BJ (cell line): Measurements from ENCODE around the gene RPL9. TPM values are rescaled to one million over a fixed set of nuclear protein-coding genes. Genes with fewer than 3 reads are reported as not detected.
"Not testable (repeated sequence)": the region's sequence is repeated elsewhere in the genome, so short reads cannot be mapped to it uniquely, and the experiment has no call there.

Experiments used
- CTCF ChIA-PET: fragments of 350-600 bp; formaldehyde crosslinking; extraction: SDS; loops from one replicate; lab custom pipeline; 2021; ENCODE audit warnings: antibody characterized with exemption, inconsistent platforms; lab: Yijun Ruan, JAX
- POLR2A ChIA-PET: fragments of 300-600 bp; sonication (Branson Sonifier 250); formaldehyde crosslinking; extraction: SDS; loops from one replicate; lab custom pipeline; 2021; ENCODE audit warnings: antibody characterized with exemption; lab: Charles Lee
- DNase-seq: peaks from one replicate; pipeline ENCODE4 v3.0.0-alpha.2; 2011; ENCODE audit warnings: low read depth
- H3K27me3 ChIP-seq: 2 replicates; pipeline ENCODE4 v1.6.0; 2011; ENCODE audit warnings: low read length; ENCODE audit not compliant: control insufficient read depth, insufficient read depth
- H3K36me3 ChIP-seq: 2 replicates; pipeline ENCODE4 v1.5.1; 2011; ENCODE audit warnings: low read length; ENCODE audit not compliant: control insufficient read depth, insufficient read depth
- H3K4me3 ChIP-seq: 2 replicates; pipeline ENCODE4 v1.5.1; 2011; ENCODE audit warnings: low read depth, mild to moderate bottlenecking, control low read depth, low read length
- polyA plus RNA-seq: library from polyadenylated mRNA; depleted of rRNA; stranded (reverse); fragments of >200 nt; gene quantifications from 2 replicates; pipeline ENCODE4 v1.2.3, GENCODE V29; 2011
- TF ChIP-seq, protein P1 (sequence below): IDR thresholded peaks from 2 replicates; pipeline ENCODE4 v1.5.1; 2011; ENCODE audit warnings: low read depth, mild to moderate bottlenecking, control low read depth, inconsistent platforms, low read length, moderate library complexity; ENCODE audit not compliant: insufficient read depth

The RPL9 gene
- polyA plus RNA-seq, 1 experiment = 458 TPM

DNA sequence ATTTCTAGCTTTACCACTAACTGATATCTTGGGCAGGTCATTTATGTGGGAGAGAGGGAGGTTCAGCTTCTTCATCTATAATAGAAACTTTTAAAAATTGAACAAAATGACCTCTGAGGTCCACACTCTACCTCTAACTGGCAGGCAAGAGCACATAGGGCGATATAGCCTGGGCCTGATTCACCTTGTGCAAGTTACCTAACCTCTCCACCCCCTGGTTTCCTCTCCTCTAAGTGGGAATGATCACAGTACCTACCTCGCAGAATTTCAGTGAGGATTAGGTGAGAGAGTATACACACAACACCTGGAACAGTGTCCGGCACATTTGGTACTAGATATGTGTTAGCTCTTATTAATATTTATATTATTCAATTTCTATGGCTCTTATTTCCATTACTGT, 36.5 kb downstream of the RPL9 start:
- no peaks in the 10 kb centered on the region for H3K27me3 ChIP-seq
- TF ChIP-seq, protein P1, sequence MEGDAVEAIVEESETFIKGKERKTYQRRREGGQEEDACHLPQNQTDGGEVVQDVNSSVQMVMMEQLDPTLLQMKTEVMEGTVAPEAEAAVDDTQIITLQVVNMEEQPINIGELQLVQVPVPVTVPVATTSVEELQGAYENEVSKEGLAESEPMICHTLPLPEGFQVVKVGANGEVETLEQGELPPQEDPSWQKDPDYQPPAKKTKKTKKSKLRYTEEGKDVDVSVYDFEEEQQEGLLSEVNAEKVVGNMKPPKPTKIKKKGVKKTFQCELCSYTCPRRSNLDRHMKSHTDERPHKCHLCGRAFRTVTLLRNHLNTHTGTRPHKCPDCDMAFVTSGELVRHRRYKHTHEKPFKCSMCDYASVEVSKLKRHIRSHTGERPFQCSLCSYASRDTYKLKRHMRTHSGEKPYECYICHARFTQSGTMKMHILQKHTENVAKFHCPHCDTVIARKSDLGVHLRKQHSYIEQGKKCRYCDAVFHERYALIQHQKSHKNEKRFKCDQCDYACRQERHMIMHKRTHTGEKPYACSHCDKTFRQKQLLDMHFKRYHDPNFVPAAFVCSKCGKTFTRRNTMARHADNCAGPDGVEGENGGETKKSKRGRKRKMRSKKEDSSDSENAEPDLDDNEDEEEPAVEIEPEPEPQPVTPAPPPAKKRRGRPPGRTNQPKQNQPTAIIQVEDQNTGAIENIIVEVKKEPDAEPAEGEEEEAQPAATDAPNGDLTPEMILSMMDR = no peak
- no peak overlapping the region for H3K4me3 ChIP-seq
- CTCF ChIA-PET = interaction anchor here (1.1 kb wide), 1 partner anchor 10 kb away, joined by 3 read pairs; no protein-coding TSS in a partner anchor
- no peak for DNase-seq
- POLR2A ChIA-PET = no interaction called here
- no peaks in the 10 kb centered on the region for H3K36me3 ChIP-seq

DNA sequence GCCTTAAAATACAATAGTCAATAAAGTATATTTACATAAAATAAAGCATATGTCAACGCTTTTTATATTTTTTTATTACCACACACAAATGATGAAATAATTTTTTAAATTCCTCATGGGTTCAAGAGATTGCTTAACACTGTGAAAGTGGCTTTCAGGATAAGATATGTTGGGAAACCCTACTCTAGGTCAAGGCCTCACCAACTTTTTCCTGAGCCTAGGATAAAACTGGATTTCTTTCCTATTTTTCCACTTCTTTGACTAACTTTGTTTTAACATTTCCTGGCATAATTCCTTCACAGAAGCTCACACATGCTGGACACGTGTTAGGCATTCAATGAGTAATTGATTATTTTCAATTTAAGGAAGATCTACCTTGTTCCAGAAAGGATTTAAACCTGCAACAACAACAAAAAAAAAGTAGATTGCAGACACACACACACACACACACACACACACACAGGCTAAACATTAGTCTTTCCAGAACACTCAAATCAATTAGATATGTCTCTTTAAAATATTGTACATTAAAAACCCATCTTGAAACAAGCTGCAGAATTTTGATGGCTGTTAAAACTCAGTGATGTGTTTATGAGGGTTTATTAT, 42.9 kb downstream of the RPL9 start:
- H3K4me3 ChIP-seq = no peak overlapping the region
- H3K36me3 ChIP-seq = no peaks in the 10 kb centered on the region
- POLR2A ChIA-PET = no interaction called here
- DNase-seq = no peak
- no peaks in the 10 kb centered on the region; the same call in 1 of the 2 replicates for H3K27me3 ChIP-seq
- CTCF ChIA-PET = interaction anchor here (0.6 kb wide), 1 partner anchor 35 kb away, joined by 4 read pairs; no protein-coding TSS in a partner anchor
- TF ChIP-seq, protein P1 = no peak

DNA sequence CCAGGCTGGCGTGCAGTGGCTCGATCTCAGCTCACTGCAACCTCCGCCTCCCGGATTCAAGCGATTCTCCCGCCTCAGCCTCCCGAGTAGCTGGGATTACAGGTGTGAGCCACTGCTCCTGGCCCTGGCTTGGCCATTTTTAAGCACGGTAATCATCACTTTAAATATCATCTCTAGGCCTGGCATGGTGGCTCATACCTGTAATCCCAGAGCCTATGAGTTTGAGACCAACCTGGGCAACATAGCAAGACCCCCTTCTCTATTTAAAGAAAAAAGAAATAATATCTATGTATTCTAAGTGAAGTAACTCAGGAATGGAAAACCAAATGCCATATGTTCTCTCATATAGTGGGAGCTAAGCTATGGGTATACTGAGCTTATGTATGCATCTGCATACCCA, 47.2 kb downstream of the RPL9 start:
- CTCF ChIA-PET = interaction anchor here (0.9 kb wide), 1 partner anchor 41 kb away, joined by 3 read pairs; no protein-coding TSS in a partner anchor
- DNase-seq, H3K27me3 ChIP-seq, H3K36me3 ChIP-seq, H3K4me3 ChIP-seq, POLR2A ChIA-PET: not testable (repeated sequence)

DNA sequence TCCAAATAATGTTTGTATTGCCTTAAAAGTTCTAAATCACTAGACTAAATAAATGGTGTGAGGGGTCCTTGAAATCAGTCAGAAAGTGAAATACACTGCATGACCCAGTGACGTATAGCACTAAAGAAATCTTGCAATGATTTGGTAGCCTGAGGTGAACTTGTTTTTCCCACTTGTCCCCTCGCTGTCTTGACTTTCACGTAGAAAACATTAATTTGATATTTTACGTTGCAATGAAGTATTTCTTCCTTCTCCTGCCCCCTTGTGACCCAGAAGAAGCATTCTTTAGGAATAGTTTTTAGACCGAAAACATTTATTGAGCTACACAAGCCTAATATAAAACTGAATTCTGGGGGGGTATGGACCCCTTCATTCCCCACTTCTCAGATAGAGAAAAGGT, 48.3 kb downstream of the RPL9 start:
- Histone ChIP-seq H3K36me3 (no peaks in the 10 kb centered on the region), H3K27me3 (no peaks in the 10 kb centered on the region), H3K4me3 (no peak overlapping the region)
- TF ChIP-seq, protein P1 = peak; percentile 32; the same call in 1 of the 2 replicates
- DNase-seq = no peak
- ChIA-PET CTCF (no interaction called here), POLR2A (no interaction called here)

DNA sequence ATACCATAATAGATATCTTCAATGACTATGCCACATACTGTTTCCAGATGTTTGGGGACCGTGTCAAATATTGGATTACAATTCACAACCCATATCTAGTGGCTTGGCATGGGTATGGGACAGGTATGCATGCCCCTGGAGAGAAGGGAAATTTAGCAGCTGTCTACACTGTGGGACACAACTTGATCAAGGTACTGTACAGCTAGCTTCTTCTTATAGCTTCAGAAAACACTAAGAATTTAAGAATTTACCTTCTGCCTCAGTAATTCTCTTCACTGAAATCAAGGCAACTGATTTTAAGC, 51.2 kb downstream of the RPL9 start:
- Histone ChIP-seq H3K4me3 (no peak overlapping the region), H3K27me3 (no peaks in the 10 kb centered on the region), H3K36me3 (no peaks in the 10 kb centered on the region)
- no peak for DNase-seq
- ChIA-PET CTCF (interaction anchor here (2.0 kb wide), 1 partner anchor 15 kb away, joined by 10 read pairs; no protein-coding TSS in a partner anchor), POLR2A (no interaction called here)
- TF ChIP-seq, protein P1 = no peak
